Measurements from ENCODE around the gene PIGU. TPM values are rescaled to one million over a fixed set of nuclear protein-coding genes. Genes with fewer than 3 reads are reported as not detected.

The PIGU gene
- total and polyA plus RNA-seq, 4 donors = 6.4 to 10.0 (median 7.2) TPM

DNA sequence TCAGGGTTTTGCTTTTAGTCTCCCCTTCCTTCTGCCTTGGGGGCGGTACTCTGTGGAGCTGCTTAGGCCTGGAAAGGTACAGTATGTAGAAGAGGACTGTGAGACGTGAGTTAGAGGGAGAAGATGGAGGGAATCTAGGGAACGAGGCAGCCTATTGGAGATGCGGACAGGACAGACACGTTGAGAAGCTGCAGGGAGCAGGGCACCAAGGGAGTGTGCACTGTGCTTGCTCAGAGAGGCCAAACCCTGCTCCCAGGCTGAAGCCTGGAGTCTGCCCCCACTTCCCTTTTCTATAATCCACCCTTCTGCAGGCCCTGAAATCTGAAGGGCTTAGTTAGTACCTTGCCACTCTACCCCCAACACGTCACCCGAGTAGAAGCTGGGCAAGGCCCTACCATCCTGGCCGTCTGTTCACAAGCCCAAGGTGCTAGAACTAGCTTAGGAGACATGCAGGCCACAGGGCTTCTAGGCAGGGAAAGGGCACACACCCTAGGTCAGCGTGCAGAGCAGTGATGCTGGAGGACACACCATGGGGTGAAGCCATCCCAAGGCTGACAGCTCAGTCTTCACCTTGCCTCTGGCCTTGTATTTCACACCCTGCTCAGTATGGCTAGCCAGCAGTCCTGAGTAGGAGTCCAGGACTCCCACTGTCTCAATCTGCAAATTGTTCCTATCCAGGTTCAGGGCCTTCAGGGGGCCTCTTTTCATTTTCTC, 34.1 kb upstream of the PIGU start:
- H3K9ac ChIP-seq (ENCODE audit: low read depth in 1 of 2, low read length in 2 of 2) = no peak overlapping the region
- no peak for DNase-seq (ENCODE audit: low spot score)

DNA sequence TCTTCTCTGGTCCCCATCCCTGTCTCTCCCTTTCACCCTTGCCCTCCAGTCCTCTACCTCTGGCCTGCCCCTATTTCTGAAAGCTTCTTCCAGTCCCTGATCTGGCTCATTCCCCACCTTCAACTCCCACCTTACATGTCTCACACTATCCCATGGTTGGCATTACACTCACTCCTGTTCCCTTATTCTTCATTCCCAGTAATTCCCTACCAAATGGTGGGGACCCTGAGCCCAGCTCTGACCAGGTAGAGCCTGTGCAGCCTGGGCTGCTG, 33.6 kb upstream of the PIGU start:
- peaks cover 9 to 52% (median 45%) of the 10 kb centered on the region in 4 donors for H3K4me1 ChIP-seq (ENCODE audit: control insufficient read depth in 4 of 4, insufficient read depth in 4 of 4, low read length in 3 of 4)
- no peaks in the 10 kb centered on the region for H3K27me3 ChIP-seq (ENCODE audit: control insufficient read depth in 4 of 4, insufficient read depth in 4 of 4, low read length in 3 of 4)
- peaks cover 0 to 15% (median 4%) of the 10 kb centered on the region in 4 donors for H3K36me3 ChIP-seq (ENCODE audit: control insufficient read depth in 4 of 4, insufficient read depth in 3 of 4, low read depth in 1 of 4, low read length in 3 of 4)
- no peaks in the 10 kb centered on the region for H3K9me3 ChIP-seq (ENCODE audit: control insufficient read depth in 4 of 4, low read length in 3 of 4)
- no peak for TF ChIP-seq NR2F2 (IDR thresholded peaks at IDR 0.05)
- TF ChIP-seq, protein P1, sequence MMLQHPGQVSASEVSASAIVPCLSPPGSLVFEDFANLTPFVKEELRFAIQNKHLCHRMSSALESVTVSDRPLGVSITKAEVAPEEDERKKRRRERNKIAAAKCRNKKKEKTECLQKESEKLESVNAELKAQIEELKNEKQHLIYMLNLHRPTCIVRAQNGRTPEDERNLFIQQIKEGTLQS (IDR thresholded peaks at IDR 0.05) = no peak
- H3K4me3 ChIP-seq (ENCODE audit: low read depth in 1 of 3, low read length in 3 of 3) = peak overlapping the region in 1 of 3 donors; percentile 65
- H3K9ac ChIP-seq (ENCODE audit: low read depth in 1 of 2, low read length in 2 of 2) = peak overlapping the region in 1 of 2 donors; percentile 32
- no peak for DNase-seq (ENCODE audit: low spot score)
- peak overlapping the region in 1 of 2 donors; percentile 87 for H3K27ac ChIP-seq (ENCODE audit: low read depth in 1 of 2, low read length in 2 of 2)

More for the DNA sequence above, 34.1 kb upstream of the PIGU start:
- Histone ChIP-seq H3K4me3 (ENCODE audit: low read depth in 1 of 3, low read length in 3 of 3) (no peak overlapping the region), H3K4me1 (ENCODE audit: control insufficient read depth in 4 of 4, insufficient read depth in 4 of 4, low read length in 3 of 4) (peaks cover 9 to 47% (median 39%) of the 10 kb centered on the region in 4 donors), H3K9me3 (ENCODE audit: control insufficient read depth in 4 of 4, low read length in 3 of 4) (no peaks in the 10 kb centered on the region), H3K36me3 (ENCODE audit: control insufficient read depth in 4 of 4, insufficient read depth in 3 of 4, low read depth in 1 of 4, low read length in 3 of 4) (peaks cover 0 to 15% (median 4%) of the 10 kb centered on the region in 4 donors), H3K27ac (ENCODE audit: low read depth in 1 of 2, low read length in 2 of 2) (no peak overlapping the region), H3K27me3 (ENCODE audit: control insufficient read depth in 4 of 4, insufficient read depth in 4 of 4, low read length in 3 of 4) (no peaks in the 10 kb centered on the region)
- no peak for TF ChIP-seq EGR1 (IDR thresholded peaks at IDR 0.05; ENCODE audit: low read depth in 2 of 2)
- no peak for TF ChIP-seq FOXA1 (IDR thresholded peaks at IDR 0.05)
- TF ChIP-seq HNF4G (IDR thresholded peaks at IDR 0.05) = no peak
- TF ChIP-seq SP1 (IDR thresholded peaks at IDR 0.05) = no peak
- TF ChIP-seq, protein P2, sequence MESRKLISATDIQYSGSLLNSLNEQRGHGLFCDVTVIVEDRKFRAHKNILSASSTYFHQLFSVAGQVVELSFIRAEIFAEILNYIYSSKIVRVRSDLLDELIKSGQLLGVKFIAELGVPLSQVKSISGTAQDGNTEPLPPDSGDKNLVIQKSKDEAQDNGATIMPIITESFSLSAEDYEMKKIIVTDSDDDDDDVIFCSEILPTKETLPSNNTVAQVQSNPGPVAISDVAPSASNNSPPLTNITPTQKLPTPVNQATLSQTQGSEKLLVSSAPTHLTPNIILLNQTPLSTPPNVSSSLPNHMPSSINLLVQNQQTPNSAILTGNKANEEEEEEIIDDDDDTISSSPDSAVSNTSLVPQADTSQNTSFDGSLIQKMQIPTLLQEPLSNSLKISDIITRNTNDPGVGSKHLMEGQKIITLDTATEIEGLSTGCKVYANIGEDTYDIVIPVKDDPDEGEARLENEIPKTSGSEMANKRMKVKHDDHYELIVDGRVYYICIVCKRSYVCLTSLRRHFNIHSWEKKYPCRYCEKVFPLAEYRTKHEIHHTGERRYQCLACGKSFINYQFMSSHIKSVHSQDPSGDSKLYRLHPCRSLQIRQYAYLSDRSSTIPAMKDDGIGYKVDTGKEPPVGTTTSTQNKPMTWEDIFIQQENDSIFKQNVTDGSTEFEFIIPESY (IDR thresholded peaks at IDR 0.05) = no peak
- no peak for TF ChIP-seq HNF4A (conservative IDR thresholded peaks at IDR 0.05)
- TF ChIP-seq NR2F2 (IDR thresholded peaks at IDR 0.05) = no peak
- WGBS = 96% methylated on average over 9 of the region's 9 CpGs

DNA sequence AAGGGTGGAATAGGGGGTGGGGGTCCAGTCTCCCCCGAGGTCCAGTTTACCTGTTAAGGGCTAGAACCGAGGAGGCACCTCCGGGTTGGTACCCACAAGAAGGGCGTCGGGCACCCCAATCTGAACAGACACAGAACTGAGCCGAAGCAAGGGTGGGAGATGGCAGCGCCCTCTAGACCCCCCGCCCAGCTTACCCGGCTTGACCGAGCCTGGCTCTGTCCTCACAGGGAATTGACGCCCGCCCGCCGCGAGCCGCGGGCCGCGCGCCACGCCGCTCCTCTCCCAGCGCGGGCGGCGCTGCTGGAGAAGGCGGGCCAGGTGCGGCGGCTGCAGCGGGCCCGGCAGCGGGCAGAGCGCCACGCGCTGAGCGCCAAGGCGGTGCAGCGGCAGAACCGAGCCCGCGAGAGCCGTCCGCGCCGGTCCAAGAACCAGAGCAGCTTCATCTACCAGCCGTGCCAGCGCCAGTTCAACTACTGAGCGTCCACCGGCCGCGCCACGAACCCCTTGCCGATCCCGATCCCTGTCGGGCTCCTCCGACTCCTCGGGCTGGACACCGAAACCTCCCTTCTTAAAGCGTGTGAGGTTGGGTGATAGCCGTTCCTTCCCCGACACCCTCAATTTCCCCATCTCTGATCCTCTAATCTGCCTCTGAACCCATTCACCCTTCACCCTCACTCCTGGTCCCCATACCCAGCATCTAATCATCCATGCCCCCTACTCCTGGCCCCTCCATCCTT, 33.1 kb upstream of the PIGU start:
- H3K4me1 ChIP-seq (ENCODE audit: control insufficient read depth in 4 of 4, insufficient read depth in 4 of 4, low read length in 3 of 4) = peaks cover 9 to 57% (median 49%) of the 10 kb centered on the region in 4 donors
- peak overlapping the region; percentile 28 to 32 for H3K9ac ChIP-seq (ENCODE audit: low read depth in 1 of 2, low read length in 2 of 2)
- peaks cover 0 to 10% (median 4%) of the 10 kb centered on the region in 4 donors for H3K36me3 ChIP-seq (ENCODE audit: control insufficient read depth in 4 of 4, insufficient read depth in 3 of 4, low read depth in 1 of 4, low read length in 3 of 4)
- peak overlapping the region; percentile 30 to 74 (median 72) for H3K4me3 ChIP-seq (ENCODE audit: low read depth in 1 of 3, low read length in 3 of 3)
- H3K27me3 ChIP-seq (ENCODE audit: control insufficient read depth in 4 of 4, insufficient read depth in 4 of 4, low read length in 3 of 4) = no peaks in the 10 kb centered on the region
- no peak for DNase-seq (ENCODE audit: low spot score)
- TF ChIP-seq HNF4A (conservative IDR thresholded peaks at IDR 0.05) = peak in 1 of 2 donors; percentile 0
- peak; percentile 6 for TF ChIP-seq SP1 (IDR thresholded peaks at IDR 0.05)
- no peak for TF ChIP-seq FOXA1 (IDR thresholded peaks at IDR 0.05)
- TF ChIP-seq, protein P3, sequence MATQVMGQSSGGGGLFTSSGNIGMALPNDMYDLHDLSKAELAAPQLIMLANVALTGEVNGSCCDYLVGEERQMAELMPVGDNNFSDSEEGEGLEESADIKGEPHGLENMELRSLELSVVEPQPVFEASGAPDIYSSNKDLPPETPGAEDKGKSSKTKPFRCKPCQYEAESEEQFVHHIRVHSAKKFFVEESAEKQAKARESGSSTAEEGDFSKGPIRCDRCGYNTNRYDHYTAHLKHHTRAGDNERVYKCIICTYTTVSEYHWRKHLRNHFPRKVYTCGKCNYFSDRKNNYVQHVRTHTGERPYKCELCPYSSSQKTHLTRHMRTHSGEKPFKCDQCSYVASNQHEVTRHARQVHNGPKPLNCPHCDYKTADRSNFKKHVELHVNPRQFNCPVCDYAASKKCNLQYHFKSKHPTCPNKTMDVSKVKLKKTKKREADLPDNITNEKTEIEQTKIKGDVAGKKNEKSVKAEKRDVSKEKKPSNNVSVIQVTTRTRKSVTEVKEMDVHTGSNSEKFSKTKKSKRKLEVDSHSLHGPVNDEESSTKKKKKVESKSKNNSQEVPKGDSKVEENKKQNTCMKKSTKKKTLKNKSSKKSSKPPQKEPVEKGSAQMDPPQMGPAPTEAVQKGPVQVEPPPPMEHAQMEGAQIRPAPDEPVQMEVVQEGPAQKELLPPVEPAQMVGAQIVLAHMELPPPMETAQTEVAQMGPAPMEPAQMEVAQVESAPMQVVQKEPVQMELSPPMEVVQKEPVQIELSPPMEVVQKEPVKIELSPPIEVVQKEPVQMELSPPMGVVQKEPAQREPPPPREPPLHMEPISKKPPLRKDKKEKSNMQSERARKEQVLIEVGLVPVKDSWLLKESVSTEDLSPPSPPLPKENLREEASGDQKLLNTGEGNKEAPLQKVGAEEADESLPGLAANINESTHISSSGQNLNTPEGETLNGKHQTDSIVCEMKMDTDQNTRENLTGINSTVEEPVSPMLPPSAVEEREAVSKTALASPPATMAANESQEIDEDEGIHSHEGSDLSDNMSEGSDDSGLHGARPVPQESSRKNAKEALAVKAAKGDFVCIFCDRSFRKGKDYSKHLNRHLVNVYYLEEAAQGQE (IDR thresholded peaks at IDR 0.05) = no peak
- TF ChIP-seq, protein P4, sequence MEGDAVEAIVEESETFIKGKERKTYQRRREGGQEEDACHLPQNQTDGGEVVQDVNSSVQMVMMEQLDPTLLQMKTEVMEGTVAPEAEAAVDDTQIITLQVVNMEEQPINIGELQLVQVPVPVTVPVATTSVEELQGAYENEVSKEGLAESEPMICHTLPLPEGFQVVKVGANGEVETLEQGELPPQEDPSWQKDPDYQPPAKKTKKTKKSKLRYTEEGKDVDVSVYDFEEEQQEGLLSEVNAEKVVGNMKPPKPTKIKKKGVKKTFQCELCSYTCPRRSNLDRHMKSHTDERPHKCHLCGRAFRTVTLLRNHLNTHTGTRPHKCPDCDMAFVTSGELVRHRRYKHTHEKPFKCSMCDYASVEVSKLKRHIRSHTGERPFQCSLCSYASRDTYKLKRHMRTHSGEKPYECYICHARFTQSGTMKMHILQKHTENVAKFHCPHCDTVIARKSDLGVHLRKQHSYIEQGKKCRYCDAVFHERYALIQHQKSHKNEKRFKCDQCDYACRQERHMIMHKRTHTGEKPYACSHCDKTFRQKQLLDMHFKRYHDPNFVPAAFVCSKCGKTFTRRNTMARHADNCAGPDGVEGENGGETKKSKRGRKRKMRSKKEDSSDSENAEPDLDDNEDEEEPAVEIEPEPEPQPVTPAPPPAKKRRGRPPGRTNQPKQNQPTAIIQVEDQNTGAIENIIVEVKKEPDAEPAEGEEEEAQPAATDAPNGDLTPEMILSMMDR (IDR thresholded peaks at IDR 0.05; ENCODE audit: low read depth, low read length, missing input control) = peak; percentile 3
- no peak for TF ChIP-seq HNF4G (IDR thresholded peaks at IDR 0.05)
- peak; percentile 42 for TF ChIP-seq YY1 (IDR thresholded peaks at IDR 0.05)
- WGBS = 3% methylated on average over 61 of the region's 61 CpGs
- peak overlapping the region; percentile 87 to 88 for H3K27ac ChIP-seq (ENCODE audit: low read depth in 1 of 2, low read length in 2 of 2)
- H3K9me3 ChIP-seq (ENCODE audit: control insufficient read depth in 4 of 4, low read length in 3 of 4) = no peaks in the 10 kb centered on the region
